GM19452 (cell line): ENCODE results near the gene RBM23.
"Not testable (repeated sequence)": the region's sequence is repeated elsewhere in the genome, so short reads cannot be mapped to it uniquely, and the experiment has no call there.

ENCODE experiments used
- ATAC-seq: cut with Tn5 transposase; IDR thresholded peaks from one replicate; pipeline ENCODE4 v1.9.1; 2021; ENCODE audit not compliant: unreplicated experiment

The RBM23 gene

DNA sequence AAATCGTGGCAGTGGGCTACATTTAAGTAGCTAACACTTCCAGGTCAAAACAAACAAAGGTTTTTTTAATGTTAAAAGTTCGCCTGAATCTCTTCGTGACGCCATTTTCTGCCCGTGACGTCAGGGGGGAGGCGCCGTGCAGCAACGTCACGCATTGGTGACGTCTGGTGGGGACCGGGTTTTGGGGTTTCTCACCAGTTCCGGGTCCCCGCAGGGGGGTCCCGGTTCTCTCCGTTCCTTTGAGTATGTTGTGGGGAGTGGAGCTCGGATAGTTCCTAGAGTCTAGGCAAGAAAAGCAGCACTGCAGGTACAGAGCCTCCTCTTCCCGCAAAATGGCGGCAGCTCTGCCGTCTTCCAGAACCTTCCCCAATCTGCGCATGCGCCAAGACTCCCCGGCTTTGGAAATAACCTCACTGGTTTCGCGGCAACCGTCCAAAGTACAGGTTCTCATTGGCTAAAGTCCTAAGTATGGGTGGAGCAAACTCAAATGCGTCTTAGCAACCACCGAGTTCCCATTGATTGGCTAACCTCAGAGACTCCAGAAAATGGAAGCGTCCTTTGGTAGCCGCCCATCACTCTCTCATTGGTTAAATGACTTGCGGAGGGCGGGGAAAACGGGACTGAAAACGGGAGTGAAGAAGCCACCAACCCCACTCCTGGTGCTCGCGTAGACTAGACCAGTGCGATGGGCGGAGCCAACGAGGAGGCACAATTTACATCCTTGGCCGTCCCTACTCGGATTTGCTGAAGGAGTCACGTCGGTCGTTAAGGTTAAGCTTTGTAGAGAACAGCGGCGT lies at the start of gene RBM23:
Gene RBM23 (minus strand): TSS at position 346 of the 797 bp plus-strand sequence.
- peak; percentile 90 for ATAC-seq

DNA sequence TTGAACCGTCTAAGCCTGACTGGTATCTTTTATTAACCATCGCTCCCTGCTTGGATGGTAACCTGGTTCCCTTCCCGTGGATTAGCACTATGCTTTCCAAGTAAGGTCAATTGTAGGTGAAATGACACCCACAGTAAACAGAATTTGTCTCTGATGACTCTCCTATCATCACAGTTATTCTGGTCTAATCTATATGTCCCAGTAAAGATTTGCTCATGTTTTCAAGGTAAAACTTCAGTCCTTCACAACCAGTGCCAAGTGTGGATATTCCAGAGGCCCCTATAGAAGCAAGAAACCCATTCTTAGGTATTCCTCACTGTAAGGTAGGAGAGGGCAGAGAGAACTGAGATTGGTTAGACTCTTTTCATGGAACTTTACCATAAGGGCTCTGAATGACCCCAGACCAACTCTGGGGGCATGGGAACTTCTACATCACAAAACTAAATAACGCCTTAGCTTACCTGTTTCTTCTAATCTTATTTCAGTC lies 47.9 kb upstream of the RBM23 start:
- ATAC-seq = no peak

DNA sequence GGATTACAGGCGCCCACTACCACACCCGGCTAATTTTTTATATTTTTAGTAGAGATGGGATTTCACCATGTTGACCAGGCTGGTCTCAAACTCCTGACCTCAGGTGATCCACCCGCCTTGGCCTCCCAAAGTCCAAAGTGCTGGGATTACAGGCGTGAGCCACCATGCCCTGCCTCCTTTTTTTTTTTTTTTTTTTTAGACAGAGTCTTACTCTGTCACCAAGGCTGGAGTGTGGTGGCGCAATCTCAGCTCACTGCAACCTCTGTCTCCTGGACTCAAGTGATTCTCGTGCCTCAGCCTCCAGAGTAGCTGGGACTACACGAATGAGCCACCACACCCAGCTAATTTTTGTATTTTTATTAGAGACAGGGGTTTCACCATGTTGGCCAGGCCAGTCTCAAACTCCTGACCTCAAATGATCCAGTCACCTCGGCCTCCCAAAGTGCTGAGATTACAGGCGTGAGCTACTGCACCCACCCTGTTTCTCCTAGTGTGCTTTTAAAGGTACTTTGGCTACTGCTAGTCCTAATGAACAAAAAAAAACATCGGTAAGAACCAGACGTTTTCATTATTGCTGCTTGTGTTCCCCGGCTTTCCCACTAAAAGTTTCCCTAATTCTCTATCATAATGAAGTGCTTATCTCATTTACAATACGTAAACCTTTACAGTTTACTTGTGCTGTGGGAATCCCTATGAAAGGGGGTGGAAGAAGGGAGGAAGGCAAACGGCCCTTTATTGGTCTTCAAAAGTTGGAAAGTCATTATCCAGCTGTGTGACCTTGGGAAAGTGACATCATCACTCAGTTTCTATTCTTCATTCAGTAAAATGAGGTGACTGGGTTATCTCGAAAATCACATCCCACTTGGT lies 47.2 kb upstream of the RBM23 start:
- ATAC-seq = not testable (repeated sequence)

DNA sequence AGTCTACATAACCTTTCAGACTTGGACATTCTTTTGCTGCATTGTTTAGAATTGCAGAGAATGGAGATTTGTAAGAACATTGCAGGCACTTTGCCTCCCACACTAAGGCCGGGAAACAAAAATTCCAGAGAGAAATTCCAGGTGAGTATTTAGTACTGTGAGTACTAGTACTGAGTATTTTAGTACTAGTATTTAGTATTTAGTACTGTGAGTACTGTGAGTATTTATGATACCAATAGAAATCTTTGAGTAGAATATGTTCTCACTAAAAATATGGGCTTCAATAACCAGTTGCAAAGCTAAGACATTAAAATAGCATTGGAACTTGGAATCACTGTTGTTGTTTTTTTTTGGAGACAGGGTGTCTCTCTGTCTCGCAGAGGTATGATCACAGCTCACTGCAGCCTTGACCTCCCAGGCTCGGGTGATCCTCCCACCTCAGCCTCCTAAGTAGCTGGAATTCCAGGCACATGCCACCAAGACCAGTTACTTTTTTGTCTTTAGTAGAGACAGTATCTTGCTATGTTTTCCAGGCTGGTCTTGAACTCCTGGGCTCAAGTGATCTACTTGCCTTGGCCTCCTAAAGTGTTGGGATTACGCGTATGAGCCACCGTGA lies 43.2 kb upstream of the RBM23 start:
- ATAC-seq = no peak

DNA sequence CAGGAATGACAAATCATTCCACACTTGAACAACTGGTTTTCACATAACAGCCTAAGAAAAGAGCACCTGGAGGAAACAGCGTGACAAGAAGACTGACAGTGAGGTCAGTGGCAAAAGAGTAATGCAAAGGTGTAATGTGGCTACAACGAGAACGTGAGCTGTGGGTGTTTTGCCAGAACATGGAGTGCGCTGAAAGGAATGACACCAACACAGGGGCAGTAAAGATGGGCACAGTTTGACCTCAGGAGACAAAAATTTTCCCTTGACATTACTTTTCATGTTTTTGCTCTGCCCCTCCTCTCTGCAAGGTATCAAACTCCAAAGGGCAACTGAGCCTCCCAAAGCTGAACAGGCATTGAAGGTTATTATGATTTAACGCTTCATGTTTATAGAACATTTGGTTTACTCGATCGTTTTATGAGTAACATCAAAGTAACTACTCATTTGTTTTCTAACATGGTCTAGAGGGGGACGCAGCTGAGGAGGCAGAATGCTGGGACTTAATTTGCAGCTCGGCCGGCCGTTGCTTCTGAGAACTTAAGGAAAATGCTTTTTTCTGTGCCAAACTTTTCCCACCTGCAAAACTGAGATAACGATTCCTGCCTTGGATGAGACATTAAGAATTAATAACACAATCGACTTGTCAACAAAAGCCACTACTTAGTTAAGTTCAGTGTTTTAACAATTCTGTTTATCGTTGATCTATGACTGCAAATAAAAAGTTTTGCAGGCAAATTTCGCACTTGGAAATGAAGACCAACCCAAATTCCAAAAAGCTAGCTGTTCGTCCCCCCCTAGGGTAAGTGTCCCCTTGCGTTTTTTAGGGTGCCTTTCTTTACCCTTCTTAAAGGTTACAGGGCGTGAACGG lies 37.0 kb upstream of the RBM23 start:
- no peak for ATAC-seq

DNA sequence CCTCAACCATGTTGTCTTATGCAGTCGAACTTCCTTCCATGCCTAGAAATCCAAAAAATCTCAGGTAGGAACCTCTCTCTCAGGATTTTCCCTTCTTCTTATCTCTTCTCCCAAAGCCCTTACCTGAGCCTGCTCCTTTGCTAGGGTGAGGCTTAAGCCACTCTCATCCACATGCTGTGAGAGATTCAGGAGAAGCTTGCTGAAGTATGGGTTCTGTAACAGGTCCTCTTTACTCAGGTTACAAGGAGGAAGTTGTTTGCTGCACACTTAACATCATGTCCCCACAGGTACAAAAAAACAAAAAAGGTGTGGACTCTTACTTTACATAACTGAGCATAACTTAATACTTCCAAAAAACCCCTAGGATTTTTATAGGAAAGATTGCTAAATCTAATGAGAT lies 33.5 kb upstream of the RBM23 start:
- no peak for ATAC-seq

DNA sequence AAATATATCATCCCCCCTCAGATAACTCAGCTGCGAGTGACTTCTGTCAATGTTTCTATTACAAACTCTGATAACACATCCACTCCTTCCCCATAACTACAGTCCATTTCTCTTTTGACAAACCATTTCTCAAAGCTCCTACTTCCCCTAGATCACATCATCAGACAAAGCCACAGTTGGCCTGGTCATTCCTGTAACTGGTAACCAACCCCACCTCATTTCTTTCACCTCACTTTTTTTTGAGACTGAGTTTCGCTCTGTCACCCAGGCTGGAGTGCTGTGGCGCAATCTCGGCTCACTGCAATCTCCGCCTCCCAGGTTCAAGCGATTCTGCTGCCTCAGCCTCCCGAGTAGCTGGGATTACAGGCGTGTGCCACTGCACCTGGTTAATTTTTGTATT lies 32.8 kb upstream of the RBM23 start:
- ATAC-seq = not testable (repeated sequence)

DNA sequence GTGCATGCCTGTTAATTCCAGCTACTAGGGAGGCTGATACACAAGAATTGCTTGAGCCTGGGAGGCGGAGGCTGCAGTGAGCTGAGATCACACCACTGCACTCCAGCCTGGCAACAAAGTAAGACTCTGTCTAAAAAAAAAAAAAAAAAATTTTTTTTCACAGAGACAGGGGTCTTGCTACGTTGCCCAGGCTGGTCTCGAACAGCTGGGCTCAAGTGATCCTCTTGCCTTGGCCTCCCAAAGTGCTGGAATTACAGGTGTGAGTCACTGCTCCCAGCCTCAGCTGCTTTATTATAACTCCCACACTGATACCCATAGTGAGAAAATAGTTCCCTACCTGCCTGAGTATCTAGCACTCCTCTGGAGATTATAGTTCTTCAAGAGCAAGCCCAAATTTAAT lies 26.7 kb upstream of the RBM23 start:
- ATAC-seq = no peak

DNA sequence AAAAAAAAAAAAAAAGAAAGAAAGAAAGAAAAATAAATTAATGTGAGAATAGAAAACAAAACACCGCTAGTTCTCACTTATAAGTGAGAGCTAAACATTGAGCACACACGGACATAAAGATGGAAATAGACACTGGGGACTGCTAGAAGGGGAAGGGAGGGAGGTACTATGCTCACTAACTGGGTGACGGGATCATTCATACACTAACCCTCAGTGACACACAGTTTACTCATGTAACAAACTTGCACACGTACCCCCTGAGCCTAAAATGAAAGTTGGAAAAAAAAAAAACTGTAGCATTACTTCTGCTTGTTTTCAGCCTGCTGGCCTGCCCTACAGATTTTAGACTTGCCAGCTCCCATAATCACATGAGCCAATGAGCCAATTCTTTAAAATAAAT lies 20.7 kb upstream of the RBM23 start:
- no peak for ATAC-seq

DNA sequence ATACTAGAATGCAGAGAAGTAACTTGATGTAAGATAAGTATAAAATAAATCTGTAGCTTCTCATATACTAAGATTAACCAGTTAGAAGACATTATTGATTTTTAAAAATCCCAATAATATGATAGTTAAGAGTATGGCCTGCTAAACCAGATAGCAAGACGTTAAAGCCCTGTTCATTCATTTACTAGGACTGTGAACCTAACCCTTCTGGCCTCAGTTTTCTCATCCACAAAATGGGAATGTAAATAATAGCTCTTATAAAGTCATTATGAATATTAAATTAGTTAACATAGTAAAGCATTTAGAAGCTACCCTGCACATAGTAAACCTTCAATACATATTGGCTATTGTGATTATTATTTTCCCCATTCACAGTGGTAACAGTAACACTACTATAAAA lies 16.2 kb upstream of the RBM23 start:
- no peak for ATAC-seq

DNA sequence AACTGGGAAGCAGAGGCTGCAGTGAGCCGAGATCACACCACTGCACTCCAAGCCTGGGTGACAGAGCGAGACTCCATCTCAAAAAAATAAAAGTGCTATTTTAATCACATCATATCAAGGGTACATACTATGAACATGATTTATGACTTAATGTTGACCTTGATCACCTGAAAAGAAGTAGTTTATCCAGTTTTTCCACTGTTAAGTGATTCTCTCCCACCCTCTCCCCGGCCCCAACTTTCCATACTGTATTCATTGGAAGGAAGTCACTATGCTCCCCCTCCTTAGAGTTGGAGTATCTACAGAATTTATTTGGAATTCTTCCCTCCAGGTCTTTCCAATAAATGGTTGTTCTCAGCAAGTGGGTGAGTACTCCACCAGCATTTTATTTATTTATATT lies 13.2 kb upstream of the RBM23 start:
- no peak for ATAC-seq

DNA sequence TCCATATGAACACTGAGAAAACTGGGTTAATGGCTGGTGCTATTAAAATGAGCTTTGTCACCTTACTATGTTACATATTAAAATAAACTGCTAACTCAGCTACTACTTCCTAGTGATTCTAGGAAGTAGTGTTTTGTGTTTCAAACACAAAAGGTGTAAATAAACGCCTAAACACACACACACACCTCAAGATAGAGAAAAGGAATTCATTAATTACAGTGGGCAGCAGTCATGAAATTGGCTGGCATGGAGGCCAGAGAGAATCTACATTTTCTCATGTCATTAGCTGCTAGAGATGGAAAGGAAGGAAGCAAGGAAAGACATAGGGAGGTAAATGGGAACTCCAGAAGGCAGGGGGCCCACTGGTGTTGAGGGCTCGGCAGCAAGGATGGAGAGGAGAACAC lies 11.0 kb upstream of the RBM23 start:
- no peak for ATAC-seq

DNA sequence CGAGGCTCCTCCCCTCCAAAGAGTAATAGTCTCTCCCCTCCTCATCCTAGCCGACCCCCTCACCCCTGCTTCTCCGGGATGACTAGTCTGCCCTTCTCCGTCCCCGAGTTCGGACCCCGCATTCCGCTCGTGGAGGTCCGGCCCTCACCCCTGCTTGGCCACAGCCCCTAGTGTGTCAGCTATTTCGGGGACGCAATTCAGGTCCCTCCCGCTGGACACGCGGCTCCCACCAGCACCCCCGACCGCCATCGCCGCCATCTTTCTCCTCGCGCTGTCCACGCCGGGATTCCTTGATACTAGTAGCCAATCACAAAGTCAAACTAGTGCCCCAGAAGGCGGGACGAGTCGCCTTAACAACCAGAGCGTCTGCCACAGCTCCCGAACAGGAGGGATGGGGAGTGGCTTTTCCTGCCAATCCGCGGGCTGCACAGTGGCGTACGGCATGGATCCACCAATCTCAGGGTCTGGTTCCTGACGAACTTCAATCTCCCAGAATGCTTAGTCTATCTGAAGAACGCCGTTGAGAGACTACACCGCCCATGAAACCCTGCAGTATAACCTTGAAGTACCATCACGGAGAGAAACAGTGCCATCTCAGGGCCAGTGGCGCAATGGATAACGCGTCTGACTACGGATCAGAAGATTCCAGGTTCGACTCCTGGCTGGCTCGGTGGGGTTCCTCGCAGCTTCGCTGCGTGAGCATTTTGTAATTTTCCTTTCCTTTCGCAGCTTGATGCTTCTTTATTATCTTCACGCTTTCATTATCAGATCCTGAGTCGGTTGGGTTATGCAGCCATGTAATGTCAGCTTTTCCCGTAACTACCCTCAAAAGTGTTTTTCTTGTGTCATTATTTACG lies 10.4 kb upstream of the RBM23 start, which contains the start of gene PRMT5:
Gene PRMT5 (minus strand): TSS at position 273 of the 857 bp plus-strand sequence. CDS start 15 bp downstream, at position 258.
- peak; percentile 91 for ATAC-seq

DNA sequence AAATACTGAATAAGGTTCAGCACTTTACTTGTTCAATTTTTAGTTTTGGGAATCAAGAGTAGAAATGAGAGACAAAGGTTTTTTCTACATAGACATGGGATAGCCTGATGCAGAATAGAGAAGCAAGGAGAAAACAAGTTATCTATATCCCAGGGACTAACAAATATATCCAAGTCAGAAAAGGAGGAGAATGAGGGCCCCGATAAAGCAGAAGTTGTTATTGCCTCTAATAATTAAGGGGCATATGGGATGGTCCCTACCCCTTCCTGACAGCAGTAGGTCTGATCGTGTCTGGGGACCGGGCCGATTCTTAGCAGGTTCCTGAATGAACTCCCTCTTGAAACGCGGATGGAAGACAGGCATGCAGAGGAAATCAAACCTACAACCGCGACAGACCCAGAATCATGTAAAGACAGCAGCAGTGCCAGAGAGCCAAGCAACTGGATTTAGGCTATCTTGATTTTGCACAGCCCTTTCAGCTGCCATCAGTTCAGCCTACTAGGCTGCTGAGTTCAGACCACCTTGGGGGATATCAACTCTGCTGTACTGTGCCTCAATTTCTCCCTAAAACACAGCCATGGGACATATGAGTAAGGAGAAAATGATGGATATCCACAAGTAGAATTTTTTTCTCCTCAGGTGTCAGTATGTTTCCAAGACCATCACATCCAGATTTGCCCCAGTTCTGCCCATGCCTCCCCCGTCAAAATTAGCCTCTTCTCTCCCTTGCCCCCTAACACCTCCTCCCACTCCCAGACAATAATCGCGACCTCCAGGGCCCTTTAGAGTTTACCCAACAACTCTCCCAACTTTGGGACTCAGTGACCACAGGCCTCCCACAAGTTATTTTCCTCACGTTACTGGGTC lies 9.5 kb upstream of the RBM23 start:
- ATAC-seq = no peak

DNA sequence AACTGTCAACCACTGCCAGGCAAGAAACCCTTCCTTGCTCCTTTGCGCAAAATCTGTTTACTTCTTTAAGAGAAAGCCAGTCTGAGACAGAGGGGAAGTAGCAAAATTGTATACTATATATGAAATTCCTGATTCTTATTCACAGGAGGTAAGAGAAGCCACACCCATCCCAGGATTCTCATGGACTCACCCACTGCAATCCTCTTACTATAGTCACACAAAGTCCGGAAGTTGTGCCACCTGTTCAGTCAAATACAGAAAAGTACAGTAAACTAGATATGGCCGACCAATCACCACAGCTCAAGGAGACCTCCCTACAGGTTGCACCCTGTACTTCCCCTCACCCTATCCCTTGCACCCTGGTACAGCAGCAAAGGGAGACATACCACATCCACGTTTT lies 7.4 kb upstream of the RBM23 start:
- no peak for ATAC-seq

DNA sequence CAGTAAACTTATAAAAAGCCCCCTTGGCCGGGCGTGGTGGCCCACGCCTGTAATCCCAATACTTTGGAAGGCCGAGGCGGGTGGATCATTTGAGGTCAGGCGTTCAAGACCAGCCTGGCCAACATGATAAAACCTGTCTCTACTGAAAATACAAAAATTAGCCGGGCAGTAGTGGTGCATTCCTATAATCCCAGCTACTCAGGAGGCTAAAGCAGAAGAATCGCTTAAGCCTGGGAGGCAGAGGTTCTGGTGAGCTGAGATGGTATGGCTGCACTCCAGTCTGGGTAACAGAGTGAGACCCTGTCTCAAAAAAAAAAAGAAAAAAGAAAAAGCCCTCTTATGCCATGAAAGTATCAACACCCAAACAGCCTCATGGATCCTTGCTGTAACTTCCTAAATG lies 6.6 kb upstream of the RBM23 start:
- ATAC-seq = no peak

DNA sequence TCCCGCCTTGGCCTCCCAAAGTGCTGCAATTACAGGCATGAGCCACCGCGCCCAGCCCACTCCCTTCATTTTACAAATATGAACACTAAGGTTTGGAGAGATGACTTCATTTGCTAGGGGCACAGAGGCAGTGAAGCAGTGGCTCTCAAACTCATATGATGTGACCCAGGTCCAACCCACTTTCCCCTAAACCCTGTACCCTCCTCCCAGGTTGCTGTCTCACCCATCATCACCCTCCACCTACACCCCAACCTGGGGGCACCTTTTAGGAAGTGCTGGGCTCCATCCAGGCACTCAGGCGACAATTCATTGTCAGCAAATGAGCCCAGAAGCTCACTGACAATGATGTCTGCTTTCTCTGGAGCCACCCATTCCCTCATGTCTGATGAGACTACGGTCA lies 4.8 kb upstream of the RBM23 start:
- no peak for ATAC-seq

DNA sequence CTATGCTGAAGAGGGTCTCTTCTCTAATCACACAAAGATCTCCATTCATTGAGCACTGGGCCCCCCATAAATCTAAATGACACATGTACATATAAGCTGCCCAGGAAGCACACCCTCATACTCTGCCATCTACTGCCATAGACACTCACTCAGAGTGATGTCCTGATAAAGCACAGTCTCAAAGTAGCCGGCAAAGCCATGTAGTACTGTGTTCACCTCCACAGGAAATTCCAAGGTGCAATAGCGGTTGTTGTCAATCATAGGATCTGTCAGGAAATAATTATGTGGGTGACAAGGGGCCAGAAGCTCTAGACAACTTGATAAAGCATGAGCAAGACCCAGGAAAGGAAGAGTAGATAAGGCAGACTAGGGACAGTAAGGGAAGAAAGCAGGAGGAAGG lies 3.3 kb upstream of the RBM23 start:
- no peak for ATAC-seq

DNA sequence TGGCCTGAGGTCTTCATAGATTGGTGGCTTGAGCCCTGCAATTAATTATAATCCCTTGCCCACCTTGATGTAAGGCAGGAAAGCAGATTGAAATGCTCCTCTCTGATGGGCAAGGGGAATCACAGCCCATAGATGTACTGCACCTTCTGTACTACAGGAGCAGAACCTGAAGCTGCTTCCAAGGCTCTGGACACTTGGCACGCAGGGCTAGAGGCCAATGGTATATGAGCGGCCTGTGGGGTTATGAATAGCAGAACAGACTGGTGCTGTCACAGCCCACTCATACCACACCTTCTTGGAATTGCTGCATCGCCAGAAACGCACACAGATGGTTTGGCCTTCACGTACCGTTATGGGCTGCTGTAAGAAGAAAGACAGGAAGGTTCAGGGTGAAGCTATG lies 1.7 kb upstream of the RBM23 start:
- no peak for ATAC-seq
